HUES48 (cell line): Measurements from ENCODE around the gene ZBTB8A.
A peak's percentile ranks its signal among the peaks of the same experiment; 100 is the strongest.

Experiments used
- H3K27ac ChIP-seq: one replicate; pipeline ENCODE4 v1.7.0; 2013; ENCODE audit warnings: low read depth, low read length, inconsistent platforms
- H3K27me3 ChIP-seq: 2 replicates; pipeline ENCODE4 v1.6.1; 2013; ENCODE audit warnings: mild to moderate bottlenecking, low read length; ENCODE audit not compliant: control insufficient read depth, insufficient read depth
- H3K36me3 ChIP-seq: 2 replicates; pipeline ENCODE4 v1.6.1; 2013; ENCODE audit warnings: low read length; ENCODE audit not compliant: control insufficient read depth, insufficient read depth
- H3K4me1 ChIP-seq: 2 replicates; pipeline ENCODE4 v1.6.1; 2013; ENCODE audit warnings: mild to moderate bottlenecking, low read length; ENCODE audit not compliant: control insufficient read depth, insufficient read depth
- H3K4me3 ChIP-seq: 2 replicates; pipeline ENCODE4 v1.5.1; 2013; ENCODE audit warnings: mild to moderate bottlenecking, low read depth, low read length
- H3K9ac ChIP-seq: 2 replicates; pipeline ENCODE4 v1.6.1; 2013; ENCODE audit warnings: mild to moderate bottlenecking, low read depth, low read length, moderate library complexity
- H3K9me3 ChIP-seq: 2 replicates; pipeline ENCODE4 v1.6.1; 2013; ENCODE audit warnings: low read length; ENCODE audit not compliant: control insufficient read depth, insufficient read depth

ZBTB8A gene

DNA sequence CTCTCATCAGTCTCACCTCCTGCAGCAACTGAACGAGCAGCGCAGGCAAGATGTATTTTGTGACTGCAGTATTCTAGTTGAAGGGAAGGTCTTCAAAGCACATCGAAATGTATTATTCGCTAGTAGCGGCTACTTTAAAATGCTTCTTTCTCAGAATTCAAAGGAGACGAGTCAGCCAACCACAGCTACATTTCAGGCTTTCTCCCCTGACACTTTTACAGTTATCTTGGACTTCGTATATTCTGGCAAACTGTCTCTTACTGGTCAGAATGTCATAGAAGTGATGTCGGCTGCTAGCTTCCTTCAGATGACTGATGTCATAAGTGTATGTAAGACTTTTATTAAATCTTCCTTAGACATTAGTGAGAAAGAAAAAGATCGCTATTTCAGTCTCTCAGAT lies 53.7 kb downstream of the ZBTB8A start:
- no peak overlapping the region for H3K4me3 ChIP-seq
- no peaks in the 10 kb centered on the region for H3K9me3 ChIP-seq
- H3K9ac ChIP-seq, result no peak overlapping the region
- H3K27me3 ChIP-seq, result no peaks in the 10 kb centered on the region
- H3K4me1 ChIP-seq, result no peaks in the 10 kb centered on the region
- no peak overlapping the region for H3K27ac ChIP-seq
- peaks cover 39% of the 10 kb centered on the region for H3K36me3 ChIP-seq

GRCh38 chr1:32600034-32600433 lies 60.8 kb downstream of the ZBTB8A start:
- Histone ChIP-seq H3K9me3 (no peaks in the 10 kb centered on the region), H3K36me3 (peaks cover 41% of the 10 kb centered on the region), H3K27me3 (no peaks in the 10 kb centered on the region), H3K4me3 (no peak overlapping the region), H3K9ac (no peak overlapping the region), H3K27ac (no peak overlapping the region), H3K4me1 (no peaks in the 10 kb centered on the region)

DNA sequence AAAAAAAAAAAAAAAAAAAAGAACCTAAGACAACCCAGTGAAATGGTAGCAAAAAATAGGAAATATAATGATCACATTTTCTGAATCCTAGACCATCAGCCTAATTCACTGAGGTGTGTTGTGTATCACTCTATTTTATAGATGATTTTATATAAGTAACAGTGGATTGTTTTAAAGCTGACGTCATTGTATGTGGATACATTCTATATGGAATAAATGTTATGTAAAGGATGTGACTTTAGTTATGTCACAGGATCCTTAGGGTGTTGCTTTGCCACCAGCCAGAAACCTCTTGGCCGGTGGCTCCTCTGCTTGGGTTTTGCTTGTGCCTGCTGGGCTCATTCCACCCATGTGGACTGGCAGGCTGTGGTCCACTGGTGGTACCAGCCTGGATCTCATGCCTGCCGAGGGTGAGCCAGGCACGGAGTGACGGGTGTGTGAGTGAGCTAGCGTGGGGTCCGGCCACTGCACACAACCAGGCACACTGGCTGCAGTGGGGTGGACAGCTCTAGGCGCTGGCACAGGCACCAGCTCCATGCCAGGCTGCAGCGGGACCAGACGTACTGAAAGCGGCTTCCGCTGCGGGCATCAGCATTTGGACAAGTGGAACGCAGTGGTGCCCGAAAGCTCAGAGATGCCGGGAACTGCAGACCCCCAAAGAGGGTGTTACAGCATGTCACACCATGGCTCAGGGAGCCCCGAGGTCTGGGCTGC lies 66.6 kb downstream of the ZBTB8A start:
- Histone ChIP-seq H3K4me1 (no peaks in the 10 kb centered on the region), H3K27ac (no peak overlapping the region), H3K27me3 (no peaks in the 10 kb centered on the region), H3K9me3 (no peaks in the 10 kb centered on the region), H3K36me3 (peaks cover 10% of the 10 kb centered on the region; the same call in 1 of the 2 replicates), H3K9ac (no peak overlapping the region), H3K4me3 (no peak overlapping the region)

DNA sequence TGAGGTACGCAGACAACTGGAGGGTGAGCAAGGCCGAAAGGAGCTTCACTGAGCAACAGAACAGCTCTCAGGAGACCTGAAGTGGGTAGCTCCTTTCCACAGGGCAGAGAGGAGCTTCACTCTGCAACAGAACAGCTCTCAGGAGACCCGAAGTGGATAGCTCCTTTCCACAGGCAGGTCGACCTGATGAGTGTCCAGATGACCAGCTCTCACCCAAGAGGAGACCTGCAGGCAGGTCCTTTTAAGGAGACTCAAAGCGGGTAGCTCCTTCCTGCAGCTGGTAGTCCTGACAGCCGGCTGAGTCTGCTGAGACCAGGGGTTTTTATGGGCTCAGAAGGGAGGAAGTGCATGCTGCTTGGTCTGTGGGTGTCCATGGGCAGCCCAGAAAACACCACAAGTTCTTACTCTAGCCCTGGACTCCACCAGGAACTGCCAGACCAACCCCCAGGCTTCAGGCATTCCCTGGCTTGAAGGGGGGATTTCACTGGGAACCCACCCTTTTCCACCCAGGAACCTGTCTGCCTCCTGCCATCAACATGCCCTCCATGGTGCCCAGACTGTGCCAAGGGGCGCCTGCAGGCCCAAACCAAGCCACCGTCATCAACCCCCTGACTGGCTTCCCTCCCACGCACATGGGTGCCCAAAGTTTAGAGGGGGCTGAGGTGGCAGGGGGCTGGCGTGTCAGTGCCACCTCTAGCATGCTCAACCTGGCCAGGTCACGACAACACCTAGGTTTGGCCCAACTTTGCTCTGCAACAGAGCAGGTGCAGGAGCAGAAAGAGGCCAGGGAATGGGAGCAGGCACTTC lies 67.5 kb downstream of the ZBTB8A start:
- H3K27me3 ChIP-seq, result no peaks in the 10 kb centered on the region
- no peak overlapping the region for H3K27ac ChIP-seq
- no peaks in the 10 kb centered on the region for H3K4me1 ChIP-seq
- H3K9ac ChIP-seq, result no peak overlapping the region
- H3K9me3 ChIP-seq, result no peaks in the 10 kb centered on the region
- peaks cover 5% of the 10 kb centered on the region; the same call in 1 of the 2 replicates for H3K36me3 ChIP-seq
- no peak overlapping the region for H3K4me3 ChIP-seq

GRCh38 chr1:32609180-32609579 lies 70.0 kb downstream of the ZBTB8A start:
- Histone ChIP-seq H3K36me3 (0 out of 2 replicates have a peak, but pooled peaks cover 3% of the 10 kb centered on the region), H3K4me3 (no peak overlapping the region), H3K9me3 (no peaks in the 10 kb centered on the region), H3K27me3 (no peaks in the 10 kb centered on the region), H3K9ac (no peak overlapping the region), H3K27ac (no peak overlapping the region), H3K4me1 (no peaks in the 10 kb centered on the region)

DNA sequence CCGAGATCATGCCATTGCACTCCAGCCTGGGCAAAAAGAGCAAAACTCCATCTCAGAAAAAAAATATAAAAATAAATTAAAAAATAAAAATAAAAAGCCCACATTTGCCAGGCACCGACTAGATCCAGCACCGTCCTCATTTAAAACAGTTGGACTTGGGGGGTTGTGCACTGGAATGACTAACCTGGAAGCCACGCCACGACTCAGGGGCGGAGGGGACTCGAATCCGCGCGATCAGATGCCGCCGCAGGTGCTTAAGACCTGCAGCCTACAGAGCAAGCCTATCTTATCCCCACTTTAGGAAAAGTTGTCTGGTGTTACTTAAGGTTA lies 72.6 kb downstream of the ZBTB8A start:
- Histone ChIP-seq H3K4me3 (peak overlapping the region; percentile 58), H3K27me3 (no peaks in the 10 kb centered on the region), H3K9ac (no peak overlapping the region), H3K36me3 (no peaks in the 10 kb centered on the region), H3K27ac (no peak overlapping the region), H3K9me3 (no peaks in the 10 kb centered on the region), H3K4me1 (no peaks in the 10 kb centered on the region)

- Histone ChIP-seq H3K27me3 (no peaks in the 10 kb centered on the region), H3K36me3 (no peaks in the 10 kb centered on the region), H3K27ac (no peak overlapping the region), H3K4me3 (peak overlapping the region; percentile 58), H3K9me3 (no peaks in the 10 kb centered on the region), H3K9ac (no peak overlapping the region), H3K4me1 (no peaks in the 10 kb centered on the region)
These were observed 73.1 kb downstream of the ZBTB8A start for GRCh38 chr1:32612189-32612881.

- Histone ChIP-seq H3K27ac (no peak overlapping the region), H3K4me1 (no peaks in the 10 kb centered on the region), H3K36me3 (no peaks in the 10 kb centered on the region), H3K4me3 (no peak overlapping the region), H3K9ac (no peak overlapping the region), H3K27me3 (no peaks in the 10 kb centered on the region), H3K9me3 (no peaks in the 10 kb centered on the region)
These were observed 74.2 kb downstream of the ZBTB8A start for GRCh38 chr1:32613472-32613871.

DNA sequence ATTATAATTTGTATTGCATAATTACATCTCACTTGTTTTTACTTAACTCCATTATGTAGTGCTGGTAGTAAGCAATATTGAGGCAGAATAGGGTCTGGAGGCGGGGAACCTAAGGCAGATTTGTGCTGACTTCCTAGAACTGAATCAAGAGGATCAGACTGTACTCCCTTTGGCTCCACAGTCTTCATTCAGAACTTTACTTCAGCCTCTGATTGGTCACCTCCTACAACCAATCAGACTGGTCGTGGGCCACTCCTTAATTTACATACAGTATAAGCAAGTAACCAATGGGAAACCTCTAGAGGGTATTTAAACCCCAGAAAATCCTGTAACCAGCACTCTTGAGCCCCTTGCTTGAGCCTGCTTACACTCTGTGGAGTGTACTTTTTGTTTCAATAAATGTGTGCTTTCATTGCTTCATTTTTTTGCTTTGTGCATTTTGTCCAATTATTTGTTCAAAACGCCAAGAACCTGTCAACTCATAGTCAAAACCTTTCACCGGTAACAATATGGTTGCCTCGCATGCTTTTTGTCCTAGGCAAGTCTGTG lies 79.5 kb downstream of the ZBTB8A start:
- H3K27me3 ChIP-seq, result no peaks in the 10 kb centered on the region
- no peak overlapping the region for H3K27ac ChIP-seq
- H3K9ac ChIP-seq, result no peak overlapping the region
- no peaks in the 10 kb centered on the region for H3K9me3 ChIP-seq
- no peaks in the 10 kb centered on the region for H3K4me1 ChIP-seq
- peaks cover 11% of the 10 kb centered on the region for H3K36me3 ChIP-seq
- no peak overlapping the region for H3K4me3 ChIP-seq

- H3K36me3 ChIP-seq, result peaks cover 14% of the 10 kb centered on the region
- H3K9me3 ChIP-seq, result no peaks in the 10 kb centered on the region
- H3K9ac ChIP-seq, result no peak overlapping the region
- H3K27me3 ChIP-seq, result no peaks in the 10 kb centered on the region
- H3K4me1 ChIP-seq, result no peaks in the 10 kb centered on the region
- no peak overlapping the region for H3K27ac ChIP-seq
- no peak overlapping the region for H3K4me3 ChIP-seq
These were observed 80.7 kb downstream of the ZBTB8A start for GRCh38 chr1:32619701-32620485.
